GM19035 (cell line): ENCODE measurements around the gene ZKSCAN4.

ENCODE experiments used
- ATAC-seq: cut with Tn5 transposase; IDR thresholded peaks from one replicate; pipeline ENCODE4 v1.9.1; 2021; ENCODE audit not compliant: unreplicated experiment

Gene ZKSCAN4

DNA sequence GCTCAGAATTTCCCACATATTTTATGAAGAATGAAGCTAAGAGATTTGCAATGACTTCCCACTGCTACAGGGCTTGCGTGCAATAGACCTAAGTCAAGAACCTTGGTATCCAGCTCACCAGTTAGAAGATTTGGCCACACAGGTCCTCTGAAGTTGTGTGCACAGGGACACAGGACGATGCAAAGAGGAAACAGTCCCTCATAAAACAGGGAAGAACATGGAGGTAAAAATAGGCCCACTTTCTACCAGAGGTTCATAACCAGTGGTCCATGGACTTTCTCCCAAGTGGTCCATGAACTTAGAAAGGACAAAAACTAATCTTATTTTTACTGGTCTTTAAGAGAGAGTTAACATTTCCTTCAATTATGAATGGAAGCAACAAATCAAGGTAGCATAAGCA is 1.3 kb downstream of the ZKSCAN4 start:
- no peak for ATAC-seq

DNA sequence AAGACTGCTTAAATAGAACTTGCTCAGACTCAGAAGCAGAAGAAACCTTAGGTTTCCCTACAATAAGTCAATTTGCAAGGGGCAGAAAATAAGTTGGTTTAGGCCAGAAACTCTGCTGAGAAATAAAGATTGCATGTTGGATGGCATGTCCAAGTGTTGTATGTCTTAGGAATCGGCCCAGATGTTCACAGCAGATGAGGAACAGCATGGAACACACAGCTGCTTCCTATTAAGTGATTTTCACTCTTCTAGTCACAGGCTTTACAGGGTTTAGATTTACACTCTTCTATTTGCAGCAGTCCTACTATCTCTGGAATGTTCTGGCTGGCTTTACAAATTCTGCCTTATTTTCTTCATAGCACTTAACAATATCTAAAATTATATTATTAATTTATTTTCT is 3.2 kb downstream of the ZKSCAN4 start:
- no peak for ATAC-seq

DNA sequence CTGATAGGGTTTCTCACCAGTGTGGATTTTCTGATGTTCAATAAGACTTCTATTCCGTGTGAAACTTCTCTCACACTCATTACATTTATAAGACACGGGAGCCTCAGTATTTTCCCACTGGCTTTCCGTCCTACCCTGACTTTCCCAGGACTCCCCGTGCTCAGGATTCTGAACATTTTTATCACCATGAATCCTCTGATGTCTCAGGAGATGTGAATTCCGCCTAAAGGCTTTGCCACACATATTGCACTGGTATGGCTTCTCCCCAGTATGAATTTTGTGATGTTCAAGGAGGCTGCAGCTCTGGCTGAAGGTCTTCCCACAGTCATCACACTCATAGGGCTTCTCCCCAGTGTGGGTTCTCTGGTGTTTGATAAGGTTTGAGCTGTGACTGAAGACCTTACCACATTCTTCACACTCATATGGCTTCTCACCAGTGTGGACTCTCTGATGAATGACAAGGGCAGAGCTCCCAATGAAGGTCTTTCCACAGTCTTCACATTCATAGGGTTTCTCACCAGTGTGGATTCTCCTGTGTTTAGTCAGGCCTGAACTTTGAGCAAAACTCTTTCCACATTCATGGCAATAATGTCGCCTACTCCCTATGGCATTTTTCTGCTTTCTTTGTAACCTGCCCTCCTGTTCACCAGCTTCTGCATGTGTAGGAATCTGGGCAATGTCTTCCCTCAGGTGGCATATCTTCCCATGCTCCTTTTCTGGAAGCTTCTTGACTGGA is 6.7 kb downstream of the ZKSCAN4 start:
- no peak for ATAC-seq

DNA sequence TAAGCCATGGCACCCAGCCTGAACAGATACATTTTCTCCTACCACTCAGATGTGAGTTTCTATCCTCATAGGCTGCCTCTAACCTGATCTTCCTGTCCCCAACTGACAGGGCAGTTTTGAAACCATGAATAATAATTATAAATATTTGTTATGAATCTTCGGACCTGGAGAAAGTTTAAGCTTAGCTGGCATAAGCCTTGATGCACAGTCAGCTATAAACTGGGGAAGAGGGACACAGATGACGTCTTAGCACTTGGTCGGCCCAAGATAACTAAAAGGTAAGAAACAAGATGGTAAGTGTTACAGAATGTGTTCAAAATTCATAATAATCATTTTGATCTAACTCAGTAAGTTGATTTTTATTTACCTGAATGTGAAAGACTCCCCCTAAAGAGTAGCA is 8.1 kb downstream of the ZKSCAN4 start:
- ATAC-seq: no peak

DNA sequence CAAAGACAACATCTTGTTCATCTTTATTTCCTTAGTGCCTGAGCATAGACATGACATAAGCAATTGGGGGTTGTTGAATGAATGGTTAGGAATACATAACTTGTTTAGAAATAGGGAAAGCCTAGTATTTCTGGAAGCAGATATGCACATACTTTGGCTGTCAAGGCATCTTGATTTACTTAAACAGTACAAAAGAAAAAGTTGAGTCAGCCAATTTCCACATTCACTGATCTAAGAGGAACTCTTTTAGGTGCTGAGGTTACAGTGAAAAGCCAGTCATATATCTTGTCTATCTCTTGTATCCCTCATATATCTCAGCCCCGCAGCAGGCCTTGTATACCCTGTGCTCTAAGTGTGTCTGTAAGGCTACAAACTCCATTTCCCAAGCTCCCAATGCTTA is 11.6 kb downstream of the ZKSCAN4 start:
- ATAC-seq: no peak

DNA sequence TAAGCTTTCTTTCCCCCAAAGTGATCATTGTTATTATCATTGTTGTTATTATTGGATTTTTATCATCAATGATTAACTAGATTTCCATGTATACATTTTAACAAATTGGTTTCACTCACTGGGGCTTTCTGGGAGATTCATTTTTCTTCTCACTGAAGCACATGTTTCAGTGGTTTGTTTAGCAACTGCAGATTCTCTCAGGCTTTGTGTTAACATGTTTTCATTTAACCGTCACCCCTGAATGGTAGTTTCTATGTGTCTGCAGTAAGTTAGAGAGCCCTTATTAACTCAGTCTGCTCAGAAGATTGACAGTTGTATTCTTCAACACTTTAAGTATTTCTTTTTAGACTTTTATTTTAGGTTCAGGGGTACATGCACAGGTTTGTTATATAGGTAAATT is 12.4 kb downstream of the ZKSCAN4 start:
- no peak for ATAC-seq

DNA sequence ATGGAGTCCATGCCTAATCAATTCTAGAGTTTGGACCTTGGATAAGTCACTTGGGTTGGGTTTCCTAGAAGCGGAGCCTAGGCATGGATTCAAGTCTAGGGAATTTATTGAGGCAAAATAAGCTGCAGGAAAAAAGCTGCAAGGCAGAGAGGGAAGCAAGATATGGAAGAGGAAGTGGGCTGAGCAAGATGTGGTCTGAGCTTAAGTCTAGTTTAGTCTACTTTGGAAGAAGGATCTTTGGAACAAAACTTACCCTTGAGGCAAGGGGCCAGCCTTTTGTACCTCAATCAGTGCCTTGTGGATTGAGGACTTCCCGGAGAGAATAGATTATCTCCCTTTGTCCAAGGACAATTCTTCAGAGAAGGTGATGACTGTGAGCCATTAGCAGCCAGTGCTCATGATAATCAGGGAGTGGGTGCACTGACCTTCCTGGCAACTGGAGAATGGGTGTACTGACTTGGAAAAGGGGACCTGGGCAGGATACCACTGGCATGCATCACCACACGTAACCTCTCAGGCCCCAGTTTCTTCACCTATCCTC is 16.1 kb downstream of the ZKSCAN4 start:
- ATAC-seq: no peak

DNA sequence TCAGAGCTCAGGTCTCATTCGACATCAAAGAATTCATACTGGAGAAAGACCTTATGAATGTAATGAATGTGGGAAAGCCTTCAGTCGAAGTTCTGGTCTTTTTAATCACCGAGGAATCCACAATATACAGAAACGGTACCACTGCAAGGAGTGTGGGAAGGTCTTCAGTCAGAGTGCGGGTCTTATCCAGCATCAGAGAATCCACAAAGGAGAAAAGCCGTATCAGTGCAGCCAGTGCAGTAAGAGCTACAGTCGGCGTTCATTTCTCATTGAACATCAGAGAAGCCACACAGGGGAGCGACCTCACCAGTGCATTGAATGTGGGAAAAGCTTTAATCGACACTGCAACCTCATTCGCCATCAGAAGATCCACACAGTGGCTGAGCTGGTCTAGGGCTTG is 19.3 kb downstream of the ZKSCAN4 start:
- no peak for ATAC-seq

DNA sequence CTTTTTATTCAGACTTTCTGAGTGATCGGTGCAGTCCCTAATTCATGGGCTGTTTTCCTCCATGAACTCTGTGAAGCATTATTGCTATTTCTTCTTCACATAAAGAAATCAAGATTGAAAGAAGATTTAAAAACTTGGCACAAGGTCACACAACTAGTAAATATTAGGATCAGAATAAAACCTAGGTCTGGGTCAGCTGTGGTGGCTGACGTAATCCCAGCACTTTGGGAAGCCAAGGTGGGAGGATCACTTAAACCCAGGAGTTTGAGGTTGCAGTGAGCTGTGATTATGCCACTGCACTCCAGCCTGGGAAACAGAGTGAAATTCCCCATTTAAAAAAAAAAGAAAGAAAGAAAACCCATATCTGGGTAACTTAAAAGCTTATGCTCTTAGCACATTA is 25.6 kb downstream of the ZKSCAN4 start:
- ATAC-seq: no peak

DNA sequence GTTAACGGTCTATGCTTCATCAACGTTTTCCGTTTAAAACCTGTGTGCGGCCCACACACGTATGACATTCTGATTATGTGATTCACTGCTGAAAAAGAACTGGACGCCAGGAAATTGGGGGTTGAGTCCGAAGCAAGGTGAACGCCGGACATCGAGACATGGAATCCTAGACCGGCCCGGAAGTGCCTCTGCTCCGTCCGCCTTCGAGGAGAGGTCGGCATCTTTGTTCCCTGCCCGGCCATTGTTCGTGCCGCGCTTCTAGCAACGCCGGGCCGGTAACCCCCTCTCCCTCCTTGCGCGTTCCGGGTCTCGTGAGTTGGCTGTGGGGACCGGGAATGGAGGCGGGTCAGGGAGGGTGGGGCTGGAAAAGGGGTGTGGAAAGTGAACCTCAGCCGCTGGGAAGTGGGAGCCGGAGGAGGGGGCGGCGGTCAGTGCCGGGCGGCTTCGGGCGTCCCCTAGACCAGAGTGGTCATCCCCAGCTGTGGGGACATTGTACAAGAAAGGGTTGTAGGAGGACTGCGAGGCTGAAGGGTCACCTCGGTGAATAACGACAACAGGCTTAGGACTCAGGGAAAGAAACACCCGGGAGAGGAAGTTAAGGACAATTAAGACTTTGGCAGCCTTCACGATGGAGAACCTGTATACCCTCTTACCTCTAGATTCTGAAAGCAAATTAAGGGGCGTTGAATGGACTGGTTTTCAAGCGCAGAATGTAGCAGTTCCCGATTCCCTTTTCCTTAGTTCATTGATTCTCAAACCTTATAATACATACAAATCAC is 26.8 kb downstream of the ZKSCAN4 start, which contains the start of gene ZSCAN9:
Gene ZSCAN9 (plus strand): TSS at position 220 of the 779 bp plus-strand sequence. CDS start 1,810 bp downstream, outside the sequence.
- peak; percentile 90 for ATAC-seq

DNA sequence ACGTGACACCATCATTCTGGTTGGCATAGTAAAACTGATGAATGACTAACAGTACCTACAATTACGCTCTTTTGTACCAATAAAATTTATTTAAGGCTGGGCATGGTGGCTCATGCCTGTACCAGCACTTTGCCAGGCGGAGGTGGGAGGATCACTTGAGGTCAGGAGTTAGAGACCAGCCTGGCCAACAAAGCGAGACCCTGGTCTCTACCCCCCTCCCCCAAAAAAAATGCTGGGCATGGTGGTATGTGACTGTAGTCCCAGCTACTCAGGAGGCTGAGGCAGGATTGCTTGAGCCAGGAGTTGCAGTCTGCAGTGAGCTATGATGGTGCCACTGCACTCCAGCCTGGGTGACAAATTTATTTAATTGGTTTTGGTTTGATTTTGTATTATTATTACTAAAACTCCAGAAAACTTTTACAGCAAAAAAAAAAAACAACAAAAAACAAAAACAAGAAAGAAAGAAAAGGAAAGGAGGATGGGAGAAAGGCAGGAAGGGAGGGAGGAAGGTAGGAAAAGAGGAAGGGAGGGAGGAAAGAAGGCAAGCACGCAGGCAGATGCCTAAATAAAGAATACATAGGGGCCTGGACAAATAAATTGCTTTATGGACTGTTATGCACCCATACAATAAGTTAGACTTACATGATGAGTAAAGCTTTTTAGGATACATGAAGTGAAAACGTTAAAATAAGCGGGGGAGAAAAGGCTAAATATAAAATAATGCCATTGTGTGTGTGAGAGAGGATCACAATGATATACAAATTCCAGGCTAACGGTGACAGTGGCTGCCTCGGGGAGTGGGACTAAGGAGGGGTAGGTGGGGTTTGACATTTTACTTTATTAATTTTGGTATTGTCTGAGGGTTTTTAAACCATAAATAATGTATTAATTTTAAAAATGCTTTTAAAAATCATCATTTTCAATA is 27.7 kb downstream of the ZKSCAN4 start:
- no peak for ATAC-seq

DNA sequence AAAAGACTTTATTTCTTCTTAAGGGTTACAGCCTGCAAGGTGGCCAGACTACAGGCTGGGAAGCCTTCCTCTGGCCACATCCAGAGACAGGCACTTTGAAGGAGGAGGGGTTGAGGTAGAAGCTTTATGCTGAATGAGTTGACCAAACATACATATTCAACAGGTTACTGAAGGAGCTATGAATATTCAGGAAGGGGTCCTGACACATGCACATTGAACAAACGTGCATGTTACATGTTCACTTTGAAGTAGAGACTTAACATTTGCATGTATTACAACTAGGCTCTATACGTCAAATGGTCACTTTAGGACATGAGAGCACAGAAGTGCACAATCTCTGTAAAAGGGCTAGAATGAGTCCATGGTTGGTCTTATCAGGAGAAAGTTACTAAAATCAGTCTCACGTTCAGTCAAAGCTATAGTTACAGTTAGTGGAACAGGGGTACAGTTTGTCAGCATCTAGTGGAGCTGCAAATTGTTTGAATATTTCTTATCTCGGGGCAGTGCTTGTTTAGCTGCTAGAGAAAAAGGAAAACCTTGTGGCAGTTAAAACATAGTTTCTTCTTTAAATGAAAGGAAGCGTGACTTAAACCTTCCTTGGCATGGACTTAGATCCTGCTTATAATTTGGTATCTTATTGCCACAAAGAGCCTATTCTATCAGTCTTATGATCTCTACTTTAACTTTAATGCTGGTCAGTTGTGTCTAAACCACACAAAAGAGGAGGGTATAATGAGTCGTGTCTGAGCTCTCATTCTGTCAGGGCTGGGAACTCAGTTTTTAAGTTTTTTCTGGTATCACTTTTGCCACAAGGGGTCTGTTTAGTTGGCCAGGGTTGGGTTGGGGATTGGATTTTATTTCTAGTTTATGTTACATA is 31.6 kb downstream of the ZKSCAN4 start:
- no peak for ATAC-seq

DNA sequence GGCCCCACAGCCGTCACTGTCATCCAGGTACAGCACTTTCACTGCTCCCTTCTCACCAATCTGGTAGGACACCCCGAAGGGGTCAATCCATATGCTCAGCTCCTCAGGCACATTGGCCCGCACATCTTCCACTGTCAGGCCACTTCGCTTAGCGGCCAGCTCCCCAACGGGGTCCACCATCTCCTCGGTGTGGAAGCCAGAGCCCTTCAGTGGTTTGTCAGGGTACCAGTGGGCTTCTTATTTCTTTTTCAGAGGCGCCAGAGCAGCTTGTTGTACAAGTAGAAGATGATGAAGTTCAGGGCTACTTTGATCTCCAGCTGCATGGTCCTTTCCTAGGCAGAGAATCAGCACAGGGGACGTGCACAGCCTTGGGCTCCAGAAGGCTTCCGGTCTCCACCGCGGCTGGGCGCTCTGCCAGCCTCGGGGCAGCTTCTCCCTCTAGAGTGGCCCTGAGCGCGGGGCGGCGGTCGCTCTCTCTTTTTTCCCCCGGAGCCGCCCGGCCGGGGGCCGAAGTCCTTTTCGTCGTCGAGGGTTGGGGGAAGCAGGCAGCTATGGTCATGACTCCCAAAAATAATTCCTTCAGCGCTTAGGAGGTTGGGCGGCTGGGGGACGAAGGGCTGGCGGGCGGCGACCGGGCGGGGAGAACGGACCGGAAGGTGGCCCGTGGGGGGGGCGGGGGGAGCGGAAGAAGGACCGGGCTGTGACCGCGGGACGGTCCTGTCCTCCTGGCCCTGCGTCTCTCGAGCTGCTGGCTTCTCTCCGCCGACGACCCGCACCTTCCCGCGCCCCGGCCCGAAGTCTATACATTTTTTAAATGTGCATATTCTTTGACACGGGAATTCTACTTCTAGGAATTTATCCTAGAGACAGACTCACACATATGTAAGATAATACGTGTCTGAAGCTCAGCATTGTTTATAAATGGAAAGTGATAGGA is 33.5 kb downstream of the ZKSCAN4 start:
- ATAC-seq: peak; percentile 69

DNA sequence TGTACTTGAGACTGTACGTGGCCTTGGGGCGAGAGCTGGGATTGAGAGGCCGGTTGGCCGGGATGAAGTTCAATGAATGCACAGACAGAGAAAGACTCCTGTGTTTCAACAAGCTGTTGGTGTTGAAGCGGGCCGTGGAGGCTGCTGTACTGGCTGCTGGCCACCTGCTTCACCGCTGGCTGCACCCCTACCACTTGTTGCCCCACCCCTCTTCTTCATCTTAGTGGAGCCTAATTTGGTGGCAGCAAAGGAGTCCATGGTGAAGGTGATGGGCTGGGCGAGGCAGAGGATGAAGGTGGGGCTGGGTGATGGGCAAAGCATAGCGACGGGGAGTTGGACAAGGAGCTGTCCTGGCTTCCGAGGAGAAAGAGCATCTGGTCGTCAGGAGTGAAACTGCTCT is 34.2 kb downstream of the ZKSCAN4 start:
- ATAC-seq: no peak

DNA sequence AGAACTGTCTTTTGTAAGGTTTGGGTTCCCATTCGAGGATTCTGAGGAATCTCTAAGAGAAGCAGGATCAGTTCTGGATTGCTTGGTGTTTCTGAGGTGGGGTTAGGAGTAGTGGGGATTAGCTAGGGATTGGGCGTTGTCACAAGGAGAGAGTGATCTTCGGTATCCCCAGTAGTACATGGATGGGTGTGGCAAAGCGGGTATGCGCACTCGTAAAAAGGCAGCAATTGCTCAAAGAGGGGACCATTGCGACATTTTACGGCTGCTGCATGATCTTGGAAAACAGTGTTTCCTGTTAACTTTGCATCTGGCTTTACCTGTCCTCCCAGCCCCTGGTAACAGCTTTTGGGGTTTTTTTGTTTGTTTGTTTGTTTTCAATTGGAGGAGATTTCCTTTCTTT is 36.6 kb downstream of the ZKSCAN4 start:
- no peak for ATAC-seq

DNA sequence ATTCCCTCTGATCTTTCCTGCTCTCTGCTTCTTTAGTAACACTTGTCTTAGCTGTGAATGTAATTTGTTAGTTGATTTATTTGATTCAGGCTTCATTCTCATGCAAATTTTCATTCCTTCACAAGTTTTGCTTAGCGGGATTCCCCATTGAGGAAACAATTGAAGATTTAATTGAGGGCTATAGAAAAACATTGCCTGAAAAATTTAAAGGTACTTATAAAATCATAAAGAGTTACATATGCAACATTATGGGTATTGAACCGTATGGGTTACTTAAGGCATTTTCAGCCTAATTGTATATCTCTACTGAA is 38.9 kb downstream of the ZKSCAN4 start:
- no peak for ATAC-seq

DNA sequence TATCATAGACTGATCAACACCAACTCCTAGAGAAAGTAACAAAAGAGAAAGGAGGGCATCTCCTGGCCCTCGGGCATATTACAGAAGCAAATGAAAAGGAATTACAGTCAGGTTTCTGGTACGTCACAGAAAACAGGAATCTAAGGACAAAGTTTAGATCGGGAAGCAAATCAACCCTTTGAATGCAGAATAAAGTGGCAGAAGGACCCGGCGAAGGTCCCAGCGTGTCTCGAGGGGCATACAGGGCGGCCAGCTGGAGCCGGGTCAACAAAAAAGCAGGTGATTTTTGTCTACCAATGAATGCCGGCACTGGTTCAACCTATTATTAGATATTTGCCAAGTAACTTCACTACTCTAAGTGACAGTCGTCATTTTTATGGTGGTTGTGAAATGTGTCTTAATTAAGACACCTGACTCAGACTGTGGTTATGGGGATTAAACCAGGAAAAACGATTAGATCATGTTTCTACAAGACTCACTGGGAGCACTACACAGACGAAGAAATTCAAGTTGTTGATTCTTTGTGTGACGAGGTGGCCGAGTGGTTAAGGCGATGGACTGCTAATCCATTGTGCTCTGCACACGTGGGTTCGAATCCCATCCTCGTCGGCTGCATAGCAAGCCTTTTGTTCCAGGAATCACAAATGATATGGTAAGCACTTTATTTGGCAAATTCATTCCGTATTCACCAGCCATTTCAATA is 39.4 kb downstream of the ZKSCAN4 start:
- ATAC-seq: peak; percentile 68

DNA sequence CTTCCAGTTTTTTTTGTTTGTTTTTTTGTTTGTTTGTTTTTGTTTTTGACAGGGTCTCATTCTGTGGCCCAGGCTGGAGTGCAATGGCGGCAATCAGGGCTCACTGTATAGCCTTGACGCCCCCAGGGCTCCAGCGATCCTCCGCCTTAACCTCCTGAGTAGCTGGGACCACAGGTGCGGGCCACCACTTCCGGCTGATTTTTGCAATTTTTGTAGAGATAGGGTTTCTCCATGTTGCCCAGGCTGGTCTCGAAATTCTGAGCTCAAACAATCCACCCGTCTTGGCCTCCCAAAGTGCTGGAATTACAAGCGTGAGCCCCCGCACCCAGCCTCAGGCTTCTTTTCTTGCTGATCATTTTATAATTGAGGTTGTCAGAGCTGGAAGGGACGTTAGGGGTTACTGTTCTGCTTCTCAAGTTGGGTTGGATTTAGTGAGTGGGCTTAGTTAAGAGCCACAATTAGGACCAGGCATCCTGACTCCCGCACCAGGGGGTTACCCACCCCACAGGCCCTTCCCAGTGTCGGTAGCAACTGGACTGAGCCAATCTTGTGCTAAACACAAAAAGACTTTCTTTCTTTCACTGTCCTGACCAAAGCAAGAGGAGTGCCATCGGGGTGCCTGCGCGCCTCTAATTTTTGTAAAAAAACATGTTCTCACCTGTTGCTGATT is 40.1 kb downstream of the ZKSCAN4 start:
- peak; percentile 14 for ATAC-seq
